Osteoblast (primary cell): ENCODE results near the gene CTU2. TPM values are rescaled to one million over a fixed set of nuclear protein-coding genes. Genes with fewer than 3 reads are reported as not detected.

ENCODE experiments used
- DNase-seq: peaks from one replicate; pipeline ENCODE4 v3.0.0; 2011; ENCODE audit warnings: low spot score, mixed read lengths; ENCODE audit not compliant: insufficient read length; ENCODE audit errors: missing footprints
- H2AFZ ChIP-seq: 2 replicates; pipeline ENCODE4 v1.6.0; 2011; ENCODE audit warnings: mild to moderate bottlenecking, low read length
- H3K27ac ChIP-seq: 2 replicates; pipeline ENCODE4 v1.5.1; 2011; ENCODE audit warnings: mild to moderate bottlenecking, low read depth, low read length, moderate library complexity
- H3K27me3 ChIP-seq: 2 replicates; pipeline ENCODE4 v1.6.0; 2012; ENCODE audit warnings: mild to moderate bottlenecking, control low read depth, inconsistent platforms, low read length, moderate library complexity; ENCODE audit not compliant: insufficient read depth
- H3K36me3 ChIP-seq: 2 replicates; pipeline ENCODE4 v1.5.1; 2011; ENCODE audit warnings: mild to moderate bottlenecking, low read length, control low read depth, moderate library complexity; ENCODE audit not compliant: insufficient read depth
- H3K4me1 ChIP-seq: 2 replicates; pipeline ENCODE4 v1.5.1; 2011; ENCODE audit warnings: mild to moderate bottlenecking, low read length, control low read depth, moderate library complexity; ENCODE audit not compliant: insufficient read depth
- H3K4me2 ChIP-seq: 2 replicates; pipeline ENCODE4 v1.6.0; 2011; ENCODE audit warnings: mild to moderate bottlenecking, low read length; ENCODE audit not compliant: insufficient read depth
- H3K4me3 ChIP-seq: fragments of 200-600 bp; sonication (generic); 3 replicates; pipeline ENCODE4 v1.5.1; 2012; ENCODE audit warnings: mild to moderate bottlenecking, low read length, inconsistent platforms; ENCODE audit not compliant: insufficient read depth
- H3K79me2 ChIP-seq: 2 replicates; pipeline ENCODE4 v1.6.0; 2012; ENCODE audit warnings: mild to moderate bottlenecking, low read length, control low read depth, inconsistent platforms; ENCODE audit not compliant: insufficient read depth
- H3K9me3 ChIP-seq: 2 replicates; pipeline ENCODE4 v1.5.1; 2011; ENCODE audit warnings: low read depth, low read length, control low read depth
- H4K20me1 ChIP-seq: 2 replicates; pipeline ENCODE4 v1.6.0; 2012; ENCODE audit warnings: mild to moderate bottlenecking, low read length, control low read depth; ENCODE audit not compliant: insufficient read depth
- CTCF ChIP-seq: IDR thresholded peaks from 2 replicates; pipeline ENCODE4 v1.5.1; 2011; ENCODE audit warnings: mild to moderate bottlenecking, low read depth, low read length, moderate library complexity; ENCODE audit errors: extremely low read depth
- total RNA-seq: library from RNA; depleted of rRNA; stranded (reverse); fragments of >200 nt; gene quantifications from 2 replicates; pipeline ENCODE4 v1.2.3, GENCODE V29; 2012

Gene CTU2
- total RNA-seq, 1 donor, result 14.8 TPM

- Histone ChIP-seq H3K27me3 (no peaks in the 10 kb centered on the region), H3K4me1 (peaks cover 9% of the 10 kb centered on the region), H3K27ac (no peak overlapping the region), H3K36me3 (peaks cover 4% of the 10 kb centered on the region), H3K4me2 (no peak overlapping the region), H3K79me2 (peaks cover 89% of the 10 kb centered on the region), H2AFZ (no peak overlapping the region), H3K4me3 (no peak overlapping the region), H3K9me3 (no peaks in the 10 kb centered on the region), H4K20me1 (peaks cover 63% of the 10 kb centered on the region)
- DNase-seq, result no peak
- no peak for TF ChIP-seq CTCF
Measured at GRCh38 chr16:88749358-88749757, 43.1 kb downstream of the CTU2 start.

DNA sequence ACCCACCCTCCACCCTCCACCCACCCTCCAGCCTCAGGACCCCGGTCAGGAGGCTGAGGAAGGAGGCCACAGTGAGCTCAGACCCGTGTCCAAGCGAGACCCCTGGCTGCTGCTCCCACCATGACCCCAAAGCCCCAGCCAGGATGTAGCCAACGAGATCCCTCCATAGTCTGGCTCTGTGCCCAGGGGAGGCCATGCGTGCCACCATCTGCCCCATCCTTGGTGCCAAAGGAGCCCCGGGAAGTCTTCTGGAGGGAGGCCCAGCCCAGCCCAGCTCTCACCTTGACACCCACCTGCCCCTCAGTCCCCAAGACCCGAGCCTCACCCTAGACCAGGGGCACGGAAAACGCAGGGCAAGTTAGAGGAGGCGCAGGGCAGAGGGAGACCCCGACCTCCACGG lies 44.6 kb downstream of the CTU2 start:
- H2AFZ ChIP-seq, result no peak overlapping the region
- peaks cover 94% of the 10 kb centered on the region for H3K79me2 ChIP-seq
- peaks cover 4% of the 10 kb centered on the region for H3K36me3 ChIP-seq
- H3K4me1 ChIP-seq, result peaks cover 24% of the 10 kb centered on the region
- H3K9me3 ChIP-seq, result no peaks in the 10 kb centered on the region
- H4K20me1 ChIP-seq, result peaks cover 72% of the 10 kb centered on the region
- no peak for TF ChIP-seq CTCF
- DNase-seq, result no peak
- no peak overlapping the region for H3K4me3 ChIP-seq
- H3K27me3 ChIP-seq, result no peaks in the 10 kb centered on the region
- H3K27ac ChIP-seq, result no peak overlapping the region
- no peak overlapping the region for H3K4me2 ChIP-seq

DNA sequence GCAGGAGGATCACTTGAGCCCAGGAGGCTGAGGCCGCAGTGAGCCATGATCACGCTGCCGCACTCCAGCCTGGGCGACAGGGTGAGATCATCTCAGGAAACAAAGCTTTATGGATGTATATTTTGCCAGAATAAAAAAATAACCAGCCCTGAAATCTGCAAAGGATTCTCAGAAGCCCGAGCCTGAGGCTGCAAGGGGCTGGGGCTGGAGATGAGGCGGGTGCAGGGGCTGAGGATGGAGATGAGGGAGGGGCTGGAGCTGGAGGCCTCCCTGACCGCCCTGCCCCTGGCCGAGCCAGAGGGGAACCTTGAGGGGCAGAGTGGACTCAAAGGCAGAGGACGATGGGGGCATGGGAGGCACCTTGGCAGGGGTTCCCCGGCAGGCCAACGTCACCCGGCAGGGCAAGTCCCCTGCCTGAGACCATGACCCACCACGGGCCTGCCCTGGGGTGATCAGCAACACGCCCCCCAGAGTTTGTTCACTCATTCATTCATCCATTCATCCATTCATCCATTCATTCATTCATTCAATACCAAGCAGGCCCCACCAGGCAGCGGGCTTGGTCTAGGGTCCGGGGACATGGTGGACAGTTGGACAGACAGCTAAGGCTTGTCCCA lies 46.2 kb downstream of the CTU2 start:
- H3K4me2 ChIP-seq, result no peak overlapping the region
- peaks cover 68% of the 10 kb centered on the region for H4K20me1 ChIP-seq
- H3K9me3 ChIP-seq, result no peaks in the 10 kb centered on the region
- H3K36me3 ChIP-seq, result peaks cover 4% of the 10 kb centered on the region
- H3K27ac ChIP-seq, result no peak overlapping the region
- no peak overlapping the region for H3K4me3 ChIP-seq
- no peak for TF ChIP-seq CTCF
- H2AFZ ChIP-seq, result no peak overlapping the region
- DNase-seq, result no peak
- H3K79me2 ChIP-seq, result peaks cover 90% of the 10 kb centered on the region
- H3K27me3 ChIP-seq, result no peaks in the 10 kb centered on the region
- H3K4me1 ChIP-seq, result peaks cover 26% of the 10 kb centered on the region

DNA sequence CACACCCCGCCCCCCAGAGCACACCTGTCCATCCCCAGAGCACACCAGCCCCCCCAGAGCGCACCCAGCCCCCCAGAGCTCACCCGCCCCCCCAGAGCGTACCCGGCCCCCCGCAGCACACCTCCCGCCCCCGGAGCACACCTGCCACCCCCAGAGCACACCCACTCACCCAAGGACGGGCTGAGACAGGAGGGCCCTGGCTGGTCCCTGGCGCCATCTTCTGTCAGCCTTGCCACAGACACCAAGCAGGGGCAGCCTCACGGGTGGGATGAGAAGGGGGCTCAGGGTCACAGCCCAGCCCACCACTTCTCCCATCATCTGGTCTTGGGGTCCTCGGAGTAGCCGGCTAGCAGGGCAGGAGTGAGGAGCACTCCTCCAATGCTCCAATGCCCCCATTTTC lies 46.9 kb downstream of the CTU2 start:
- Histone ChIP-seq H3K4me1 (peaks cover 26% of the 10 kb centered on the region), H2AFZ (no peak overlapping the region), H4K20me1 (peaks cover 67% of the 10 kb centered on the region), H3K4me2 (no peak overlapping the region), H3K79me2 (peaks cover 90% of the 10 kb centered on the region), H3K4me3 (no peak overlapping the region), H3K36me3 (peaks cover 4% of the 10 kb centered on the region), H3K27ac (no peak overlapping the region), H3K27me3 (no peaks in the 10 kb centered on the region), H3K9me3 (no peaks in the 10 kb centered on the region)
- no peak for TF ChIP-seq CTCF
- no peak for DNase-seq
